ENCODE data around the gene PCK2. TPM values are rescaled to one million over a fixed set of nuclear protein-coding genes. Genes with fewer than 3 reads are reported as not detected.

PCK2 gene
- total and polyA plus RNA-seq, 2 of the 13 experiments (the other 11 are each of a cell fraction or from before 2014, with no cell fraction given), result 129 to 272 TPM

- TF ChIP-seq MED13 (CRISPR knock-in tag; IDR thresholded peaks at IDR 0.05) (no peak), NFKB2 (CRISPR knock-in tag; IDR thresholded peaks at IDR 0.05; ENCODE audit: borderline replicate concordance) (no peak; the same call in 1 of the 2 replicates), DMTF1 (CRISPR knock-in tag; IDR thresholded peaks at IDR 0.05) (no peak), IRF2 (CRISPR knock-in tag; IDR thresholded peaks at IDR 0.05) (no peak), ZNF784 (CRISPR knock-in tag; IDR thresholded peaks at IDR 0.05; ENCODE audit: borderline replicate concordance) (no peak), POGK (CRISPR knock-in tag; conservative IDR thresholded peaks at IDR 0.05) (peak; percentile 37; the same call in 1 of the 2 replicates), GTF3A (CRISPR knock-in tag; conservative IDR thresholded peaks at IDR 0.05) (no peak), ZNF703 (CRISPR knock-in tag; IDR thresholded peaks at IDR 0.05; ENCODE audit: borderline replicate concordance) (no peak), ZNF569 (CRISPR knock-in tag; IDR thresholded peaks at IDR 0.05; ENCODE audit: borderline replicate concordance) (no peak), TRIM22 (IDR thresholded peaks at IDR 0.05) (no peak), ZNF501 (CRISPR knock-in tag; IDR thresholded peaks at IDR 0.05) (no peak), ZNF7 (CRISPR knock-in tag; IDR thresholded peaks at IDR 0.05) (no peak), ELF4 (CRISPR knock-in tag; IDR thresholded peaks at IDR 0.05; ENCODE audit: borderline replicate concordance) (no peak), ETV6 (CRISPR knock-in tag; conservative IDR thresholded peaks at IDR 0.05) (no peak), ERF (CRISPR knock-in tag; IDR thresholded peaks at IDR 0.05) (peak; percentile 8; the same call in 1 of the 2 replicates), ZNF207 (IDR thresholded peaks at IDR 0.05; ENCODE audit: borderline replicate concordance) (no peak), ZFAT (CRISPR knock-in tag; conservative IDR thresholded peaks at IDR 0.05) (no peak)
- TF ChIP-seq, protein P1, sequence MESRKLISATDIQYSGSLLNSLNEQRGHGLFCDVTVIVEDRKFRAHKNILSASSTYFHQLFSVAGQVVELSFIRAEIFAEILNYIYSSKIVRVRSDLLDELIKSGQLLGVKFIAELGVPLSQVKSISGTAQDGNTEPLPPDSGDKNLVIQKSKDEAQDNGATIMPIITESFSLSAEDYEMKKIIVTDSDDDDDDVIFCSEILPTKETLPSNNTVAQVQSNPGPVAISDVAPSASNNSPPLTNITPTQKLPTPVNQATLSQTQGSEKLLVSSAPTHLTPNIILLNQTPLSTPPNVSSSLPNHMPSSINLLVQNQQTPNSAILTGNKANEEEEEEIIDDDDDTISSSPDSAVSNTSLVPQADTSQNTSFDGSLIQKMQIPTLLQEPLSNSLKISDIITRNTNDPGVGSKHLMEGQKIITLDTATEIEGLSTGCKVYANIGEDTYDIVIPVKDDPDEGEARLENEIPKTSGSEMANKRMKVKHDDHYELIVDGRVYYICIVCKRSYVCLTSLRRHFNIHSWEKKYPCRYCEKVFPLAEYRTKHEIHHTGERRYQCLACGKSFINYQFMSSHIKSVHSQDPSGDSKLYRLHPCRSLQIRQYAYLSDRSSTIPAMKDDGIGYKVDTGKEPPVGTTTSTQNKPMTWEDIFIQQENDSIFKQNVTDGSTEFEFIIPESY (CRISPR knock-in tag; IDR thresholded peaks at IDR 0.05), result no peak
- TF ChIP-seq, protein P2, sequence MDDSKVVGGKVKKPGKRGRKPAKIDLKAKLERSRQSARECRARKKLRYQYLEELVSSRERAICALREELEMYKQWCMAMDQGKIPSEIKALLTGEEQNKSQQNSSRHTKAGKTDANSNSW (CRISPR knock-in tag; IDR thresholded peaks at IDR 0.05; ENCODE audit: borderline replicate concordance), result no peak
- TF ChIP-seq, protein P3, sequence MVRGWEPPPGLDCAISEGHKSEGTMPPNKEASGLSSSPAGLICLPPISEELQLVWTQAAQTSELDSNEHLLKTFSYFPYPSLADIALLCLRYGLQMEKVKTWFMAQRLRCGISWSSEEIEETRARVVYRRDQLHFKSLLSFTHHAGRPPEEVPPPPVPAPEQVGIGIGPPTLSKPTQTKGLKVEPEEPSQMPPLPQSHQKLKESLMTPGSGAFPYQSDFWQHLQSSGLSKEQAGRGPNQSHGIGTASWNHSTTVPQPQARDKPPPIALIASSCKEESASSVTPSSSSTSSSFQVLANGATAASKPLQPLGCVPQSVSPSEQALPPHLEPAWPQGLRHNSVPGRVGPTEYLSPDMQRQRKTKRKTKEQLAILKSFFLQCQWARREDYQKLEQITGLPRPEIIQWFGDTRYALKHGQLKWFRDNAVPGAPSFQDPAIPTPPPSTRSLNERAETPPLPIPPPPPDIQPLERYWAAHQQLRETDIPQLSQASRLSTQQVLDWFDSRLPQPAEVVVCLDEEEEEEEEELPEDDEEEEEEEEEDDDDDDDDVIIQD (CRISPR knock-in tag; IDR thresholded peaks at IDR 0.05; ENCODE audit: low read depth), result no peak
These were observed 2.6 kb downstream of the PCK2 start (continued) for GRCh38 chr14:24096545-24097181.
